Large intestine (tissue), 3 donors: ENCODE results near the gene STUB1. TPM values are rescaled to one million over a fixed set of nuclear protein-coding genes. Genes with fewer than 3 reads are reported as not detected.
"Not testable (repeated sequence)": the region's sequence is repeated elsewhere in the genome, so short reads cannot be mapped to it uniquely, and the experiment has no call there.

Experiments used
- DNase-seq, 2 donors: peaks; one replicate each; pipeline versions ENCODE4 v3.0.0 to v3.0.0-alpha.2; 2013
- H3K27ac ChIP-seq: one replicate; pipeline ENCODE4 v1.5.1; 2013; ENCODE audit warnings: low read length
- H3K27me3 ChIP-seq: 2 replicates; pipeline ENCODE4 v1.6.1; 2013; ENCODE audit warnings: low read length; ENCODE audit not compliant: control insufficient read depth, insufficient read depth
- H3K36me3 ChIP-seq: 2 replicates; pipeline ENCODE4 v1.6.1; 2013; ENCODE audit warnings: low read length; ENCODE audit not compliant: control insufficient read depth, insufficient read depth
- H3K4me1 ChIP-seq: one replicate; pipeline ENCODE4 v1.6.1; 2013; ENCODE audit warnings: low read length; ENCODE audit not compliant: control insufficient read depth, insufficient read depth
- H3K4me3 ChIP-seq: one replicate; pipeline ENCODE4 v1.5.1; 2013; ENCODE audit warnings: low read length
- H3K9me3 ChIP-seq: one replicate; pipeline ENCODE4 v1.6.1; 2013; ENCODE audit warnings: mild to moderate bottlenecking, low read depth, low read length, moderate library complexity; ENCODE audit not compliant: control insufficient read depth
- WGBS: methylation state at CpG from one replicate; pipeline ENCODE4 v1.1.5; 2013; ENCODE audit warnings: low lambda C conversion rate; ENCODE audit not compliant: insufficient coverage; 5-methylcytosine and 5-hydroxymethylcytosine counted together
- polyA plus RNA-seq: library from polyadenylated mRNA; unstranded; fragments of 120-200 nt; gene quantifications from one replicate; pipeline ENCODE4 v1.2.1, GENCODE V29; 2013

Gene STUB1
- polyA plus RNA-seq, 1 donor, result 65.9 TPM

DNA sequence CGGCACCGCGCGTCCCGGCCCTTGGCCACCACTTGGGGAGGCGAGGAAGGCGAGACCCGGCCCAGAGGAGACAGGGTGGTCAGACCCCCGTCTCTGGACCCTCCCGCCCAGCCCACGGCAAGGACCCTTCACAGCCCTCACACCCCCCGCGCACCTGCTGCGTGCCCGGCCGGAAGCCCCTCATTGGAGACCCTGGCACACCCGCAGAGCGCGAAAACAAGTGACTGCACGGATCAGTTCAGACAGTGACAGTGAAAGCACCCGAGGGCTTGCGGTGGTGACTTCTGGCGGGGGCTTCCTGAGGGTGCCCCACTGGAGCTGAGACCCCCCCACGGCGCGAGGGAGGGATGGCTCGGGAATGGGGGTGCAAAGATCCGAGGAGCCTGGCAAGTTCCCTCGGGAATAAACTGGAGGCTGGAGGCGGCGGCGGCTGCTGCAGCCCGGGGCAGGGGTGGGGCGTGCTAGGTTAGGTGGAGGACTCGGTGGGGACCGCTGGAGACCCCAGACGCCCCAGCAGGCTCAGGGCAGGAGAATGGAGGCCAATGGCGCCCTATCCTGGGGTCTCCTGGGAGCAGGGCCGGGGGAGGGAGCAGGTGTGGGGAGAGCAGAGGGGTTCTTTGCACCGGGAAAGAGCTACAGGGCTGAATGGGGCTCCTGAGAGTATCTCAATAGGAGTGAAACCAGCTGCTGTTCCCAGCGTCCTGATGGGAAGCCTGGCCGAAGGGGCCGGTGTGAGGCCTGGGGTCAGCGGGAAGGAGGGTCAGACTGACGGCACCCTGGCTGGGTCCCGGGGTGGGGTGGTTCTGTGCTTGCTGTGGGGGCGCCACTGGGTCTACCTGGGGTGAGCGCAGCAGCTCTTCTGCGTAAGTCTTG lies 26.2 kb downstream of the STUB1 start:
- Histone ChIP-seq H3K27ac (no peak overlapping the region), H3K4me3 (no peak overlapping the region), H3K4me1 (peaks cover 3% of the 10 kb centered on the region), H3K27me3 (peaks cover 92% of the 10 kb centered on the region), H3K36me3 (no peaks in the 10 kb centered on the region), H3K9me3 (peaks cover 3% of the 10 kb centered on the region)
- no peak for DNase-seq
- WGBS, result no CpG with 5 or more reads among the region's 49 CpGs

DNA sequence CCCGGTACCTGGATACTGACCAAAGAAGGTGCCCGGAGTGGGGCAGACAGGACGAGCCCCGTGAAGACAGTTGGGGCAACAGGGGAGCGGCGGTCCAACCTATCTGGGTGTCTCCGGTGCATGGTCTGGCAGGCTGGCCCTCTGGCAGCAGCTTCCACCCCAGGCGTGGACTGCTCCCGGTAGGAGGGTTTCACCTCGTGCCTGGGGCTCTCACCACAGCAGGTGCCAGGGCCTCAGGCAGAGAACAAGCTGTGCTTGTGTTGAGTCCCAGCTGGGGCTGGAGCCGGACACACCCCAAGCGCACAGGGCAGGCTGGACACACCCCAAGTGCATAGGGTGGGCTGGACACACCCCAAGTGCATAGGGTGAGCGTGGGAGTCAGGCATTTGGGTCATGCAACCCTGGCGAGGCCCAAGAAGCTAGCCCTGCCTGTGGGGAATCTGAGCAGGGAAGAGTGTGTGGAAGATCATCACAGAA lies 26.9 kb downstream of the STUB1 start:
- no peaks in the 10 kb centered on the region for H3K36me3 ChIP-seq
- H3K9me3 ChIP-seq, result peaks cover 3% of the 10 kb centered on the region
- H3K27ac ChIP-seq, result no peak overlapping the region
- no peak for DNase-seq
- WGBS, result no CpG with 5 or more reads among the region's 14 CpGs
- peaks cover 3% of the 10 kb centered on the region for H3K4me1 ChIP-seq
- no peak overlapping the region for H3K4me3 ChIP-seq
- H3K27me3 ChIP-seq, result peaks cover 90% of the 10 kb centered on the region

DNA sequence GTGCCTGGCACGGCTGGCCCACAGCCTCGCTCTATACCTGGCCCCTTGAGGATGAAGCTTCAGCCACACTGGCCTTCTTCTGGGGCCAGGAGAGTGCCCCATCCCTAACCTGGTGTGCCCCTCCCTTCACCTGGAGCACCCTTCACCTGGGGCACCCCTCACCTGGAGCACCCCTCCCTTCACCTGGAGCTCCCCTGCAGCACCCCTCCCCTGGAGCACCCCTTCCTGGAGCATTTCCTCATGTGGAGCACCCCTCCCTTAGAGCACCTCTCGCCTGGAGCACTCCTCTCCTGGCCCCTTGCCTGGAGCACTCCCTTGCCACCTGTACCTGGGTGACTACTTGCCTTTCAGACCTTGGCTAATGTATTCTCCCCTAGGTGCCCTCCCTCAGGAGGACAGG lies 27.8 kb downstream of the STUB1 start:
- no peak overlapping the region for H3K27ac ChIP-seq
- H3K27me3 ChIP-seq, result peaks cover 82% of the 10 kb centered on the region
- peaks cover 3% of the 10 kb centered on the region for H3K4me1 ChIP-seq
- no peak overlapping the region for H3K4me3 ChIP-seq
- no peak for DNase-seq
- WGBS, result no CpG with 5 or more reads among the region's 3 CpGs
- H3K9me3 ChIP-seq, result peaks cover 3% of the 10 kb centered on the region
- H3K36me3 ChIP-seq, result no peaks in the 10 kb centered on the region

DNA sequence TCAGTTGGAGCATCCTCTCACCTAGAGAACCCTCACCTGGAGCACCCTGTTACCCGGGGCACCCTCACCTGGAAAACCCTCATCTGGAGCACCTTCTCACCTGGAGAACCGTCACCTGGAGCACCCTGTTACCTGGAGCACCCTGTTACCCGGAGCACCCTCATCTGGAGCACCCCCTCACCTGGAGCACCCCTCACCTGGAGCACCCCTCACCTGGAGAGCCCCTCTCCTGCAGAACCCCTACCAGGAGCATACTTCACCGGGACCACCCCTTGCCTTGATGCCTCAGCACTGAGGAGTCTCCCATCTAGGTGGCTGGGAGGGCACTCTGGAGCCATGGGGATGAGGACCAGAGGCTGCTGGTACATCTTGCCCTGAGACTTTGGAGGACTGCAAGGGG lies 28.7 kb downstream of the STUB1 start:
- Histone ChIP-seq H3K4me1 (peaks cover 3% of the 10 kb centered on the region), H3K27me3 (peaks cover 77% of the 10 kb centered on the region), H3K4me3 (no peak overlapping the region), H3K9me3 (peaks cover 3% of the 10 kb centered on the region), H3K27ac (no peak overlapping the region), H3K36me3 (no peaks in the 10 kb centered on the region)
- DNase-seq, result no peak
- no CpG with 5 or more reads among the region's 4 CpGs for WGBS

DNA sequence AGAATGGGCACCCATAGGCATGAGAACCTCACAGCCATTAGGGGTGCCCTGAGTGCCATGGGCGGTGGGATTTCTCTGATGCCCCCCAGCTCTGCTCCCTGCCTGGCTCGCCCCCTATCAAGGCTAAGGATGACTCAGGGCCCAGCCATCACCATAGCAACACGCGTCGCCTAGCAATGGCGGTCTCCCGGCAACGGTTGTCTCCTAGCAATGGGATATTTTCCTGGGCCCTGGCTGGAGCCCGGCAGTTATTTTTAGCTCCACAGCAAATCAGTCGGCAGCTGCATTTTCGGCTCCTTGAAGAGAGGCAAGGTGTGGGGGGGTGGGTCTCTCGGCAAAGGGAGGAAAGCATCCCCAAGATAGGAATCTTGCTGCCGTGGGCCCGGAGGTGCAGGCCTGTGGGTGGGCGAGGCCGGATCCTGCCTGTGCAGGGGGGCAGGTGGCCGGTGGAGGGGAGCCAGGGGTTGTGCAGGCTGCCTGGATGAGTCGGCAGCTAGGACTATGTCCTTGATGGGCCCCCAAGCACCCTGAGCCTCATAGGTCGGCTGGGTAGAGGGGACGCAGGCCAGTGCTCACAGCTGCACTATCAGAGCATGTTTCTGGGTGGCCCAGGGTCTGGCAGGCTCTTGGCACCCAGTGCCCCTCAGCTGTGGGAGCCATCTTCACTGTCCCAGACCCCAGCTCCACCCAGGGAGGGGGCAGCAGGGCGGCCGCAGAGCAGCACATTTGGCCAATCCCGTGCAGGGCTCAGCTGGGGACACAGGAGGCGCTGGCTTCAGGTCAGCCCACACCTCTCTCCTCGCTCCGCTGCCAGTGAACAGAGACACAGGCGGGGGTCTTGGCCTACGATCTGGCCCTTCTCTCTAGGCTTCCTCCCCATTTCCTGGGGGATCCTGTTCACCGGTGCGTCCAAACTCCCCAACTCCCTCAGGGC lies 29.6 kb downstream of the STUB1 start:
- Histone ChIP-seq H3K27ac (peak overlapping the region; percentile 45), H3K4me1 (peaks cover 3% of the 10 kb centered on the region), H3K36me3 (no peaks in the 10 kb centered on the region), H3K4me3 (peak overlapping the region; percentile 6), H3K27me3 (peaks cover 76% of the 10 kb centered on the region), H3K9me3 (peaks cover 3% of the 10 kb centered on the region)
- DNase-seq, result peak in 1 of 2 donors; percentile 48
- WGBS, result no CpG with 5 or more reads among the region's 30 CpGs

DNA sequence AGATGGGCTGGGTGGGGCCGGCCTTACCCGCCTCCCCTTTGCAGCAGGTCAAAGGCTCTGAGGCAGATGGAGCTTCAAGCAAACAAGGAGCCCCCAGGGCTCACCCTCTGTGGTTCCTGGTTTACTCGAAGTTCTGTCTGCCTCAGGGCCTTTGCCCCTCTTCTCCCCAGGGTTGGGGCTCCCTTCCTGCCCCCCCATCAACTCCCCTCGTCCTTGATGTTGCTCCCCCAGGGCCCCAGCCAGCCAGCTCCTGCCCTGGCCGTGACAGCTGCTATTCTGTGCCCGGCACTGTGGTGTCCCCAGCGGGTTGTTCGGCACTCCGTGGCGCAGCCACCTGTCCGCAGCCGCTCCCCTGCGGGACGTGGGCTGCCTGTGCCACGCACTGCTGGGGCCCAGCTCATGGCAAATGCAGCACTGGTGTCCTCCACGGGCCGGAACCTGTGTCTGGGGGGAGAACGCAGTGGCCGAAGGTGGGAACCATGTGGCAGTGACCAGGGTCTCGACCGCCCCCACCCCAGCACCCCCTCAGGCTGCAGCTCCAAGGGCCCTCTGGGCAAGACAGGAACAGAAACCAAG lies 30.4 kb downstream of the STUB1 start:
- peaks cover 73% of the 10 kb centered on the region for H3K27me3 ChIP-seq
- H3K36me3 ChIP-seq, result no peaks in the 10 kb centered on the region
- H3K4me3 ChIP-seq, result no peak overlapping the region
- WGBS, result no CpG with 5 or more reads among the region's 21 CpGs
- H3K27ac ChIP-seq, result peak overlapping the region; percentile 45
- peaks cover 3% of the 10 kb centered on the region for H3K9me3 ChIP-seq
- peaks cover 3% of the 10 kb centered on the region for H3K4me1 ChIP-seq
- DNase-seq, result no peak

DNA sequence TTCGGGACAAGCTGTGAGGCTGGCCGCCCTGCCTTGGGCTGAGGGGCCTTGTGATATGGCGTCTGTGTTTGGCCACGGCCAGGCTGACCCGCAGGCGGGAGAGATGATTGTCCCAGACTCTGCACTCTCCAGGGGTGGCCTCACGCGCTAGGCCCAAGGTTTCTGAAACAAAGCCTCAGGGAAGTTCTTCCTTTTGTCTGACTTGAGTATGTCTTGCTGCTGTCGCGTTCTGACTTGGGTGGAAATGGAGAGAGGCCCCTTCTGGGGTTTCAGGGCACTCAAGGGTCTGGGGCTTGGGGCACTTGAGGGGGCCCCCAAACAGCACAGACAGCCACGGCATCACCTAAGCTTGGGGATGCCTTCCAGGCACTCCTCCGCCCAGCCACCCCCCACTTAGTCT lies 30.9 kb downstream of the STUB1 start:
- WGBS, result no CpG with 5 or more reads among the region's 12 CpGs
- no peaks in the 10 kb centered on the region for H3K36me3 ChIP-seq
- no peak overlapping the region for H3K4me3 ChIP-seq
- no peak for DNase-seq
- H3K4me1 ChIP-seq, result peaks cover 3% of the 10 kb centered on the region
- peak overlapping the region; percentile 45 for H3K27ac ChIP-seq
- peaks cover 3% of the 10 kb centered on the region for H3K9me3 ChIP-seq
- peaks cover 75% of the 10 kb centered on the region for H3K27me3 ChIP-seq

DNA sequence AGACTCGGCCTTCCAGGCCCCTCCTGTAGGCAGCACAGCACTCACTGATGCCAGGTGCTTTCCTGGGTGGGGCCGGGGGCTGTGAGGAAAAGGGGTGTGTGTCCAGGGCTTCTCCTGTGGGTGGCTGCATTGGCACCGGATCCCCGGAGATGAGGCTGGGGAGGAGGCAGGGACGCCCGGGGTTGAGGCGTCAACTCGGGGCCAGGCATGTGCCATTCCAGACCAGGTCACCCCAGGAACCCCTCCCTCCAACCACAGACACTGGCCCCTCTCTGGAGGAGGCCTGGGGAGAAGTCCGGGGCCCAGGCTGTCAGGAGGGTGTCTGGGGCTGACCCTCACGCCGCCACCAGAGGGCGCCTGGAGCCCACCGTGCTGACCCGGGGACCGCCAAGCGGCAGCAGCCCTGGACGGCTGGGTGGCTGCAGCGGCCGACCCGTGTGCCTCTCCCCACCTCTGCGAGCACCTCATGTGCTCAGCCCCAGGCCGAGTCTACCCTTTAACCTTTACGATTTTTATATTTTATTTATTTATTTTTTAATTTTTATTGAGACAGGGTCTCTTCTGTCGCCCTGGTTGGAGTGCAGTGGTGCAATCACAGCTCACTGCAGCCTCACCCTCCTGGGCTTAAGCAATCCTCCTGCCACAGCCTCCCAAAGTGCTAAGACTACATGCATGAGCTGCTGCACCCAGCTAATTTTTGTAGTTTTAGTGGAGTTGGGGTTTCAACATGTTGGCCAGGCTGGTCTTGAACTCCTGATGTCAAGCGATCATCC lies 31.5 kb downstream of the STUB1 start:
- peak; percentile 48 to 56 for DNase-seq
- H3K27me3 ChIP-seq, result peaks cover 75% of the 10 kb centered on the region
- peaks cover 6% of the 10 kb centered on the region for H3K4me1 ChIP-seq
- H3K36me3 ChIP-seq, result no peaks in the 10 kb centered on the region
- 0% methylated on average over 1 of the region's 25 CpGs for WGBS
- H3K9me3 ChIP-seq, result peaks cover 5% of the 10 kb centered on the region
- no peak overlapping the region for H3K4me3 ChIP-seq
- H3K27ac ChIP-seq, result no peak overlapping the region

DNA sequence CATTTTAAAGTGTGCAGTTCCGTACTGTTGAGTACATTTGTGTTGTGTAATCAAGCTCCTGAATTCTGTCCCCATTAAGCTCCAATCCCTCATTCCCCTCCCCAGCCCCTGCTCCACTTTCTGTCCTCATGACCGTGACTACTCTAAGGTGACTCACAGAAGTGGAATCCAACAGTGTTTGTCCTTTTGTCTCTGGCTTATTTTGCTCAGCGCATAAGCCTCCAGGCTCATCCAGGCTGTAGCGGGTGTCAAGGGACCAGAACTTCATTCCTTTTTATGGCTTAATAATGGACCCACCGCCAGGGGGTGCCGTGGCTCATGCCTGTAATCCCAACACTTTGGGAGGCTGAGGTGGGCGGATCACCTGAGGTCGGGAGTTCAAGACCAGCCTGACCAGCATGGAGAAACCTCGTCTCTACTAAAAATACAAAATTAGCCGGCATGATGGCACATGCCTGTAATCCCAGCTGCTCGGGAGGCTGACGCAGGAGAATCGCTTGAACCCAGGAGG lies 32.6 kb downstream of the STUB1 start:
- H3K9me3 ChIP-seq, DNase-seq, H3K27ac ChIP-seq, H3K36me3 ChIP-seq, H3K4me3 ChIP-seq, H3K4me1 ChIP-seq: not testable (repeated sequence)
- no CpG with 5 or more reads among the region's 13 CpGs for WGBS
- peaks cover 69% of the 10 kb centered on the region for H3K27me3 ChIP-seq
